Measurements from ENCODE around the gene STPG3. TPM values are rescaled to one million over a fixed set of nuclear protein-coding genes. Genes with fewer than 3 reads are reported as not detected.

The STPG3 gene
- not detected in 2 replicates for total RNA-seq

DNA sequence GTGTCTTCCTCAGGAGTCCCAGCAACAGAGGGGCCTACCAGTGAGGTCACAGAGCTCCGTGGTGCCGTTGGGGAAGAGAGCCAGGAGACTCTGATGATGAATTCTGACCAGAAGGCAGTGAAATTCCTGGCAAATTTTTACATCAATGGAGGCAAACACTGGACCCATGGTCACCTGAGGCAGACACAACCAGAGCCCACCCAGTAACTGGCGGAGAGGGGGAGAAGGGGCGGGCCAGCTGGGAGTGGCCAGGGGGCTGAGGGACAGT lies at the start of gene STPG3:
Gene STPG3, plus strand, starts transcription at position 93 of the 268 bp plus-strand sequence. Its CDS starts 1 bp downstream, at position 94.

GRCh38 chr9:137205126-137206069 lies 45.7 kb upstream of the STPG3 start, which contains the start of the genes NDOR1 and TMEM203:
Gene NDOR1, plus strand, starts transcription at chr9:137205700. Its CDS starts 78 bp downstream, at chr9:137205778.
Gene TMEM203, minus strand, starts transcription at chr9:137205648. Its CDS starts 234 bp downstream, at chr9:137205414.

GRCh38 chr9:137222190-137223077 lies 28.7 kb upstream of the STPG3 start, which contains the start of gene RNF208:
Gene RNF208, minus strand, starts transcription at chr9:137222240. Its CDS starts 1,028 bp downstream, at chr9:137221212.

DNA sequence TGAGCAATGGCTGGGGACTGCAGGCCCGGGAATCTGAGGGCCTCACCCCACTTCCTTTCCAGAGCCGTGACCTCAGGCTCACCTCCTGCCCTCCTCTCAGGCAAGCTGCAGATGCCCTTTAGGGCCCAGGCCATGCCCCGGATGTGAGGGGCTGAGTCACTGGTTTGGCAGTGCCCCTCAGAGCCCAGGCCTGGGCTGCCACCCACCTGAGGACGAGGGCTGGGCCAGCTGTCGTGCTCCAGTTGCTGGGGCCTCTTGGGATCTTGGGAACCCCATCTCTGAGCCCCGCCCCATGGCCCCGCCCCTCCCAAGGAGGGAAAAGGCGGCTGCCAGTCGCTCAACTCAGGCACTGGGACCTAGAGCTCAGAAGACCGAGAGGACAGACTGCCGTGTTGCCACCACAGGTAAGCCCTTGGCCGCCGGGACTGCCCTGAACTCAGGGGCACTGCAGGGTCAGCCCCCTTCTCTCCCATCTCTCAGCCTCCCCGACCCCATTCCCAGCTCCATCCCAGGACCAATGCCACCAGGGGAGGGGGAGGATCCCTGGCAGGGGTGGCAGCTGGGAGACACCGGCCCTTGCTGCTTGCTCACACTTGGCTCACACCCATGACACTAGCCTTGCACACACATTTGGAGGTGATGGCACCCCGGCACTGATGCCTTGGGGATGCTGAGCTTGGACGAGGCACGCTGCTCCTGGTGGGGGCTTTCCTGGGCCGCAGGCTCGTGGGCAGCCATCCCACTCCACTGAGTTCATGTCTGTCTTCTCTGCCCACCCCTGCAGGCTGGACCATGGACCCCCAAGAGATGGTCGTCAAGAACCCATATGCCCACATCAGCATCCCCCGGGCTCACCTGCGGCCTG lies 26.0 kb upstream of the STPG3 start, which contains the start of gene CYSRT1:
Gene CYSRT1, plus strand, starts transcription at position 345 of the 865 bp plus-strand sequence. Its CDS starts 448 bp downstream, at position 793.

DNA sequence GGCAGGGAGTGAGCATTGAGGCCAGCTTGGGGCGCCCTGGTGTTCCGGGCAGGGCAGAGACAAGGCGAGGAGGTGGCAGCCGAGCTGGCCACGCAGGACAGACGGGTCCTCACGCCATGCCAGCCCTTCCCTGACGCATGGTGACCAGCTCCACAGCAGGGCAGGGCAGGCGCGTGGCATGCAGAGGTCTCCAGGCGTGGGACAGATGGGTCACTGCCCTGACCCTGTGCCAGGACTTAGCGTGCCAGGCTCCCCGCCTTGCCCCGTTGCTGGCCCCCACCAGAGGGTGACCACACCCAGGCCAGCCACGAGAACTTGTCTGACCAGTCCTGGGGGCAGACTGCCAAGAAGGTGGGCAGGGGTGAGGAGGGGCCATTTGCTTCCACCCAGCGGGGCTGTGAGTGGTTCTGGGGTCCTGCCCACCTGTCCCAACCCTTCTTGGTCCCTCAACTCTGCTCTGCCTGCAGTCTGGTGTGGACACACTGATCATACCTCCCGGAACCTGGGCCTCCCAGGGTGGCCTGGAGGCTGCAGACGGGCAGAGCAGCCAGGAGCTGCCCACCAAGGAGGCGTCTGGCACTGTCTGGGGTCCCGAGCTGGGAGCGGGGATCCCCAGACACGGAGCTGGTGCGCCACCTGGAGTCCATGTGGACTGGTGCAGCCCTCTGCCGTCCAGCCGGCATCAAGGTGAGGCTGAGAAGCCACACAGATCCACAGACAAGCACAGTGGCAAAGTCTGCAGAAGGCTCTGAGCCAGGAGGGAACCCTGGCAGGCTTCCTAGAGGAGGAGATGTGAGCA lies 23.8 kb upstream of the STPG3 start, which contains the start of gene RNF224:
Gene RNF224, plus strand, starts transcription at position 449 of the 799 bp plus-strand sequence. CDS start 834 bp downstream, outside the sequence.

DNA sequence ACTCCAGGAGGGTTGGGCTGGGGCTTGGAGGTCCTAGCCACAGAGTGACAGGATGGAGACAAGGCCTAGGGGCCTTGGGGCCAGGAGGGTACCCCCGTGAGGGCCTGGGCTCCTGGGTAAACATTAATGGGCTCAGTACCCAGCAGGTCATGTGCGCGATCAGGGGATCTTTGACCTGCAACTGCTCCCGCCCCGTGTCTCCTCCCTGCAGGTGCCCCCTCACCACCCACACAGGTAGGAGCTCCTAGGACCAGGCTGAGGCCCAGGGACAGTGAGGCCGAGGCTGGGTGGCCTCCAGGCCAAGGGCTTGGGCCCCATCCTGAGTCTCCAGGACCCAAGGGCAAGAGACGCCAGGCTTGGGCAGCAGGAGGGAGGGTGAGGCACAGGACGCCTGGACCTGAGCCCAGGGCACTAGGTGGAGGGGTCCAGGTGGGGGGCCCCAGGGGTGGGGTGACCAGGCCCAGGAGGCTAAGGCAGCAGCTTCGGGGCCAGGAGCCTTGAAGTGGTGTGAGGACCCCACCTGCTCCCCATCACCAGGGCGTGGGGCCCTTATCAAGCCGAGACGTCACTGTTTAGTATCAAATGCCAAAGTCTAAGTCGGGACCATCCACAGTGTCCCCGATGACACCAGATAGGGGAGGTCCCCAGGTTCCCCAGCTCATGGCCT lies 20.2 kb upstream of the STPG3 start, which contains the start of gene SLC34A3:
Gene SLC34A3, plus strand, starts transcription at position 197 of the 667 bp plus-strand sequence. CDS start 802 bp downstream, outside the sequence.

GRCh38 chr9:137240841-137241489 lies 10.1 kb upstream of the STPG3 start, which contains the start of gene TUBB4B:
Gene TUBB4B, plus strand, starts transcription at chr9:137241287. Its CDS starts 74 bp downstream, at chr9:137241361.

GRCh38 chr9:137254624-137255447 lies 3.8 kb downstream of the STPG3 start, which contains the start of gene NELFB:
Gene NELFB, plus strand, starts transcription at chr9:137255327.

DNA sequence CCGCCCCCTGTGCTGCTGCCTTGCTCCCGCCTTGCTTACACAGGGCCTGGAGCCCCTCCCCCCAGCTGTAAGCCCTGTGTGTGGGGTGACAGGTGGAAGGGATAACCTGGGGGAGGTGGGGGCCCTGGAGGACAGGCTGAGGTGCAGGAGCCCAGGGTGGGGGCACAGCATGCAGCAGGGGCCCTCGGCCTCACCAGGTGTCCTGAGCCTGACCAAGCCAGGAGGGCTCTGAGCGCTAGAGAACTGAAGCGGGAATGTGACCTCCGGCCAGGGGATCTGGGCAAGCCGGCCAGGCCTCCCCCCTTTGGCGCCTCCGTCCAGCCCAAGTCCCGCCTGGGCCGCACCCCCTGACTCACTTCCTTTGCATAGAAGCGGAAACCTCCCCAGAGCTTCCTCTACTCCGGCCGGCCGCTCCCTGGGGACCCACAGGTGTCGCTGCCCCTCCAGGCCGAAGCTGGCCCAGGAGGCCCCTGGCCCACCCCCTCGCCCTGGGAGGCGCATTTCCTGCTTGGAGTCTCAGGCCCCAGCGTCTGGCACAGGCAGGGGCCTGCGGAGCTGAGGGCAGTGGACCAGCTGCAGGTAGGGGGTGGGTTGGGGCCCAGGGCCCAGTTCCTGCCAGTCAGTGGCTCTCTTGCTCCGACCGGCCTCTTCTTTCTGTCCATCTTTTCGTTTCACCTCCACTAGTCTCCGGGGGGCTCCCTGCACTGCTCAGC lies 26.4 kb downstream of the STPG3 start, which contains the start of gene TOR4A:
Gene TOR4A, plus strand, starts transcription at position 398 of the 713 bp plus-strand sequence. CDS start 964 bp downstream, outside the sequence.

DNA sequence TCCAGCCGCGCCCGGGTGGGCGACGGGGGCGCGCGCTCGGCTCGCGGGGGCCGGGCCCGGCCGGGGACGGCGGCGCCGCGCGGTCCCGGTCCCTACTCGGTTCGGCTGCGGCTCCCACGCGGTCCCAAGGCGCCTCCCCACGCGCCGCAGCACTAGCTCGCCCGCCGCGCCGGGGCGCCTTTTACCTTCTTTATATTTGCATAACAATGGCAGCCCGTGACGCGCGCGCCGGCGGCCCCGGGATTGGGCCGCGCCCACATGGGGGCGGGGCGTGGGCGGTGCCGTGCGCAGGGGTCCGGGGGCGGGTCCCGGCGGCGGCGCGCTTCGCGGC lies 51.0 kb downstream of the STPG3 start, which contains the start of gene NRARP:
Gene NRARP, minus strand, starts transcription at position 154 of the 331 bp plus-strand sequence. CDS start 343 bp downstream, outside the sequence.

Other genes starting within 250 kb of the STPG3 start
- 12.4 and 18.6 TPM in 2 replicates for gene ABCA2, start 223.0 kb upstream of the STPG3 start, total RNA-seq
- gene FUT7, start 219.2 kb upstream of the STPG3 start, total RNA-seq: not detected in 2 replicates
- gene NPDC1, start 205.1 kb upstream of the STPG3 start, total RNA-seq: 52.6 and 64.7 TPM in 2 replicates
- gene ENTPD2, start 197.2 kb upstream of the STPG3 start, total RNA-seq: not detected in 2 replicates
- 11.1 and 14.7 TPM in 2 replicates for gene SAPCD2, start 180.7 kb upstream of the STPG3 start, total RNA-seq
- gene UAP1L1, start 173.8 kb upstream of the STPG3 start, total RNA-seq: 19.9 and 21.5 TPM in 2 replicates
- 65.8 and 69.2 TPM in 2 replicates for gene MAN1B1, start 164.3 kb upstream of the STPG3 start, total RNA-seq
- 70.4 and 103 TPM in 2 replicates for gene DPP7, start 136.6 kb upstream of the STPG3 start, total RNA-seq
- gene GRIN1, start 112.1 kb upstream of the STPG3 start, total RNA-seq: 0.10 TPM in 1 of 2 replicates, not detected in the other
- gene LRRC26, start 81.2 kb upstream of the STPG3 start, total RNA-seq: not detected in 2 replicates
- gene TMEM210, start 79.2 kb upstream of the STPG3 start, total RNA-seq: not detected in 2 replicates
- gene ANAPC2, start 62.7 kb upstream of the STPG3 start, total RNA-seq: 30.1 and 37.6 TPM in 2 replicates
- gene SSNA1, start 62.6 kb upstream of the STPG3 start, total RNA-seq: 102 and 108 TPM in 2 replicates
- 9.9 and 10.8 TPM in 2 replicates for gene TPRN, start 50.5 kb upstream of the STPG3 start, total RNA-seq
- 27.1 and 28.9 TPM in 2 replicates for gene TMEM203, start 45.6 kb upstream of the STPG3 start, total RNA-seq
- 8.3 and 8.8 TPM in 2 replicates for gene NDOR1, start 45.6 kb upstream of the STPG3 start, total RNA-seq
- 0.19 and 0.65 TPM in 2 replicates for gene RNF208, start 29.0 kb upstream of the STPG3 start, total RNA-seq
- gene CYSRT1, start 26.1 kb upstream of the STPG3 start, total RNA-seq: 0.65 and 0.67 TPM in 2 replicates
- under 0.01 and 0.19 TPM in 2 replicates for gene RNF224, start 23.8 kb upstream of the STPG3 start, total RNA-seq
- gene SLC34A3, start 20.4 kb upstream of the STPG3 start, total RNA-seq: not detected in 2 replicates
- gene TUBB4B, start 10.0 kb upstream of the STPG3 start, total RNA-seq: 199 and 241 TPM in 2 replicates
- gene NELFB, start 4.0 kb downstream of the STPG3 start, total RNA-seq: 73.9 and 77.1 TPM in 2 replicates
- 58.3 and 77.4 TPM in 2 replicates for gene TOR4A, start 26.4 kb downstream of the STPG3 start, total RNA-seq
- gene NRARP, start 51.0 kb downstream of the STPG3 start, total RNA-seq: 46.7 and 64.3 TPM in 2 replicates
- gene EXD3, start 171.9 kb downstream of the STPG3 start, total RNA-seq: 18.1 and 29.1 TPM in 2 replicates
- gene NOXA1, start 172.1 kb downstream of the STPG3 start, total RNA-seq: 1.9 and 2.0 TPM in 2 replicates
- gene ENTPD8, start 190.1 kb downstream of the STPG3 start, total RNA-seq: 0.33 TPM in 1 of 2 replicates, not detected in the other
- 52.9 and 58.1 TPM in 2 replicates for gene NSMF, start 208.0 kb downstream of the STPG3 start, total RNA-seq